ENCODE results near the gene PEPD. TPM values are rescaled to one million over a fixed set of nuclear protein-coding genes. Genes with fewer than 3 reads are reported as not detected.
A peak's percentile ranks its signal among the peaks of the same experiment; 100 is the strongest.

The PEPD gene
- total RNA-seq, 4 donors from 2014 or later = 79.8 to 122 (median 94.8) TPM

DNA sequence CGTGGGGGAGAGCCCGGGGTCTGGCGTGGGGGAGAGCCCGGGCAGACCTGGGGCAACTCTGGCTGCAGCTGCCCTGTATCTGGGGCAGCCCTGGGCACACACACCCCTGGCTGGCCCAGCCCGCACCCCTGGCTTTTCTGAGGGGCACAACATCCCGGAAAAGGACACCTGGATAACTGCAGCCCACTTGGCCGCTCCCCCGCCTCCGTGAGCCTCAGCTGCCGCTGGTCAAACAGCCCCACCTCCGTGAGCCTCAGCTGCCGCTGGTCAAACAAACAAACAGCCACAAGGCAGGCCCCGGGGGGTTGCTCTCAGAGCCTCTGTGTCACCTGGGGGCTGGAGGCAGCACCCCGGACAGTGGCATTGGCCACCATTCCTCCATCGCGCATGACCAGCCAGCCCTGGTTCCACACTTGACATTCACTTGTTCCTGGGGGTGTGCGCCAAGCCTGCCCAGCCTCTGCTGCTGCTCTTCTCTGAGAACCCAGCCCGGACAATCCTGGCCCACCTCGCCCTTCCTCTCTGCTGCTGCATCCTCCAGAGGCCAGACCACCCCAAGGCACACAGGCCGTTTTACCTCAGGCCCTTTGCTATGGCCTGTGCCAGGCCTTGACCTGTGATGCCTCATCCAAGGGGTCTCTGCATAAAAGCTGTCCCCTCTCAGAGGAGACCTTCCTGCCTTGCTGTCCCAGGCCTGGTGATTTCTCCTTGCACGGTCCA lies 128.1 kb downstream of the PEPD start:
- Histone ChIP-seq H3K27ac (peak overlapping the region in 1 of 4 donors; percentile 45), H3K4me3 (no peak overlapping the region), H3K27me3 (no peaks in the 10 kb centered on the region), H3K4me1 (peaks cover 0 to 98% (median 89%) of the 10 kb centered on the region in 4 donors), H3K9me3 (no peaks in the 10 kb centered on the region), H3K36me3 (peaks cover 0 to 9% (median 0%) of the 10 kb centered on the region in 3 donors)
- no peak for TF ChIP-seq EP300 (IDR thresholded peaks at IDR 0.05)
- TF ChIP-seq, protein P1, sequence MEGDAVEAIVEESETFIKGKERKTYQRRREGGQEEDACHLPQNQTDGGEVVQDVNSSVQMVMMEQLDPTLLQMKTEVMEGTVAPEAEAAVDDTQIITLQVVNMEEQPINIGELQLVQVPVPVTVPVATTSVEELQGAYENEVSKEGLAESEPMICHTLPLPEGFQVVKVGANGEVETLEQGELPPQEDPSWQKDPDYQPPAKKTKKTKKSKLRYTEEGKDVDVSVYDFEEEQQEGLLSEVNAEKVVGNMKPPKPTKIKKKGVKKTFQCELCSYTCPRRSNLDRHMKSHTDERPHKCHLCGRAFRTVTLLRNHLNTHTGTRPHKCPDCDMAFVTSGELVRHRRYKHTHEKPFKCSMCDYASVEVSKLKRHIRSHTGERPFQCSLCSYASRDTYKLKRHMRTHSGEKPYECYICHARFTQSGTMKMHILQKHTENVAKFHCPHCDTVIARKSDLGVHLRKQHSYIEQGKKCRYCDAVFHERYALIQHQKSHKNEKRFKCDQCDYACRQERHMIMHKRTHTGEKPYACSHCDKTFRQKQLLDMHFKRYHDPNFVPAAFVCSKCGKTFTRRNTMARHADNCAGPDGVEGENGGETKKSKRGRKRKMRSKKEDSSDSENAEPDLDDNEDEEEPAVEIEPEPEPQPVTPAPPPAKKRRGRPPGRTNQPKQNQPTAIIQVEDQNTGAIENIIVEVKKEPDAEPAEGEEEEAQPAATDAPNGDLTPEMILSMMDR (IDR thresholded peaks at IDR 0.05) = no peak
- TF ChIP-seq POLR2A (IDR thresholded peaks at IDR 0.05) = no peak
- 85 to 86% methylated on average over 12 to 19 of the region's 21 CpGs for WGBS, 2 donors
- DNase-seq (ENCODE audit: low spot score in 2 of 2) = peak in 1 of 2 donors; percentile 9

DNA sequence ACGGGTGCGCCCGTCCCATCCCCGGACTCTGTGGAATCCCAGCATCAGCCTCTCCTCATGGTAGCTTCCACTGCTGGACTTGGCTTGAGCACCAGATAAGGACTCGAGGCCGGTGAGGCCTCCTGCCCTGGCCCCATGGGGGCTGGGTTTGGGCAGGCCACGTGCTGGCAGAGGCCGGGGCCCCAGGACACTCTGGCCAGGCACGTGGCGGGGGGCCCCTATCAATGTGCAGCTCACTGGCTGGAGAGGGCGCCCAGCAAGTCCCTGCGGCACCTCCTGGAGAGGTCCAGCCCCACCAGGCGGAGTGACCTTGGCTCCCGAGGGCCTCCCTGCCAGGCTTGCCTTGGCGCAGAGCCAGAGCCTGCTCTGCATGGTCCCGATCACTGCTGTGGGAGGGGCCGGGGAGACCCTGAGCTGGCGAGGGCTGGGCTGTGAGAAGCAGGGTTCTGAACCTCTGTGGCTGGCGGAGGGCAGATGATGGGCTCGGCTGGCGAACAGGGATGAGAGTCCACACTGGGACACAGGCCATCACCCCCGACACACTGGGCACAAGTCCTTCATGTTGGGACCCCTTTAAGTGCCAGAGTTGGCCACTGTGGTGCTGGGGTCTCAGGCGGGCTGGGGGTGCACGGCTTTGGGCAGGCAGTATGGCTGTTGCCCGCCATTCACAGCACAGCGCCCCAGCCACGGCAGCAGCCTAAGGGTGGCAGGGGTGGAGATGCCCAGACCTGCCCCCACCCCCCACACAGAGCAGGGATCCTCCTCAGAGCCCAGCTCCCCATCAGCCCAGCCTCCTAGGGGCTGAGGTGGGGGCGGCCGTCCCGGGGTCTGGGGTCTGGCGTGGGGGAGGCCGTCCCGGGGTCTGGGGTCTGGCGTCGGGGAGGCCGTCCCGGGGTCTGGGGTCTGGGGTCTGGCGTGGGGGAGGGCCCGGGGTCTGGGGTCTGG lies 129.0 kb downstream of the PEPD start:
- peaks cover 0 to 5% (median 0%) of the 10 kb centered on the region in 3 donors for H3K36me3 ChIP-seq

DNA sequence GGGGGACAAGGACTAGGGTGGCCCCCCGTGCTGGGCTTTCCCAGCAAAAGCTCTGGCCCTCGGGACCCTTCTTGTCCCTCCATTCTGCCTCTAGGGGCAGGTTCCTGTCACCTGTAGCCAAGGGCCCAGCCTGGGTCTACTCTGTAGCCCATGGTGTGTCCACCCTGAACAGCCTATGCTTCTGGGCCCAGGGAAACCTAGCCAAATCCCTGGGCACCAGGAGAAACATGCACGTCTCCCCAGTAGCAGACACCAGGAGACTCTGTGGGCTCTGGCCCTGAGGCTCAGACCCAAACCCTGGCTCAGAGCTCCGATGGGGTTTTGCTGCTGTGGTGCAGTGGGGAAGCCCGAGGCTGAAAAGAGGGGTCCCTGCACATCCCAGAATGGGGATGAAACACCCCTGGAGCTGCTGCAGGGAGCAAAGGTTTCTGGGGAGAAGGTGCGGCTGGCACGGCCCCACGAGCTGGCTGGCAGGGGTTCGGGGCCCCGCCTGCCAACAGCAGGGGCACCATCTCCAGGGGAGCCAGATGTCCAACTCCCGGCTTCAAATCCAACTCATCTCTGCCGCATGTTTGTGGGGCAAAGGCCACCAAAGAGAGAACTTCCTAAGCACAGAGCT lies 129.9 kb downstream of the PEPD start:
- 81 to 82% methylated on average over 12 of the region's 12 CpGs for WGBS, 2 donors
- TF ChIP-seq, protein P1 (IDR thresholded peaks at IDR 0.05) = no peak
- TF ChIP-seq EP300 (IDR thresholded peaks at IDR 0.05) = no peak
- TF ChIP-seq POLR2A (IDR thresholded peaks at IDR 0.05) = no peak
- Histone ChIP-seq H3K9me3 (no peaks in the 10 kb centered on the region), H3K4me3 (no peak overlapping the region), H3K36me3 (peaks cover 0 to 13% (median 0%) of the 10 kb centered on the region in 3 donors), H3K27ac (peak overlapping the region in 3 of 4 donors; percentile 21 to 37 (median 30)), H3K27me3 (no peaks in the 10 kb centered on the region), H3K4me1 (peaks cover 0 to 91% (median 87%) of the 10 kb centered on the region in 4 donors)
- DNase-seq (ENCODE audit: low spot score in 2 of 2) = peak in 1 of 2 donors; percentile 5

More for the DNA sequence above, 129.0 kb downstream of the PEPD start:
- 63 to 82% methylated on average over 20 to 22 of the region's 39 CpGs for WGBS, 2 donors
- Histone ChIP-seq H3K4me3 (no peak overlapping the region), H3K4me1 (peaks cover 0 to 100% (median 94%) of the 10 kb centered on the region in 4 donors), H3K27me3 (no peaks in the 10 kb centered on the region), H3K9me3 (no peaks in the 10 kb centered on the region), H3K27ac (peak overlapping the region in 2 of 4 donors; percentile 37 to 45)
- TF ChIP-seq POLR2A (IDR thresholded peaks at IDR 0.05) = no peak
- DNase-seq (ENCODE audit: low spot score in 2 of 2) = peak in 1 of 2 donors; percentile 12

DNA sequence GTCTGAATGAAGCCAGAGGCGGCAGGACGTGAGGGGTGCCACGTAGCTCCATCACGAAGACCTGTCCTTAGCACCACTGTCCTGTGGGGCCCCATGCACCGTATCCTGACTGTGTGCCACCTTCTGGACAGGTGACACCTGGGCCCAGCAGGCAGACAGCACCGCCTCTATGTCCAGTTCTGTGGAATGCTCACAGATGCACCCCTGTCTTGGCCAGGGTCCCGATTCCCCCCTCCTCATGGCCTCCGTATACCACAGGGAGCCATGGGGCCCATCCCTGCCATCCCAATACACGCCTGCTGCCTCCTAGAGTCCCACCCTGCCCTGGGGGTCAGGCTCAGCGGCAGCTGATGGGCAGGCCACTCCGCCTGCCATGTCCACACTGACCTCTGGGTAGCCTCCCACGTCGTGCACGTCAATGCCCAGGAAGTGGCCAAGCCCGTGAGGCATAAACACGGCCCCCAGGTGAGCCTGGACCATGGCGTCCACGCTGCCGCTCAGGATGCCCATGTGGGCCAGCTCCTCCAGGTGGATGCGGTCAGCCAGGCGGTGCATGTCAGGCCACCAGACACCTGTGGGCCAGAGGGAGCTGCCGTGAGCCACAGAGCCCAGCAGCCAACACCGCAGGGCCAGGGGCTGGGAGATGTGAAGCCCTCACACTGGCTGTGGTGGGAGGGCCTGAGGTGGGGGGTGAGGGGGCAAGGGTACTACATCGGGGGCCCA lies 130.5 kb downstream of the PEPD start:
- WGBS, 2 donors = 78 to 84% methylated on average over 16 to 19 of the region's 24 CpGs
- Histone ChIP-seq H3K36me3 (peaks cover 0 to 20% (median 0%) of the 10 kb centered on the region in 3 donors), H3K4me1 (peaks cover 0 to 84% (median 81%) of the 10 kb centered on the region in 4 donors), H3K27me3 (no peaks in the 10 kb centered on the region), H3K9me3 (no peaks in the 10 kb centered on the region), H3K4me3 (no peak overlapping the region), H3K27ac (peak overlapping the region in 2 of 4 donors; percentile 21 to 88)
- peak in 1 of 2 donors; percentile 11 for DNase-seq (ENCODE audit: low spot score in 2 of 2)
- TF ChIP-seq EP300 (IDR thresholded peaks at IDR 0.05) (no peak), POLR2A (IDR thresholded peaks at IDR 0.05) (no peak)
- TF ChIP-seq, protein P1 (IDR thresholded peaks at IDR 0.05) = no peak

All from tibial nerve (tissue), 4 donors.